ENCODE data around the gene CDH11. TPM values are rescaled to one million over a fixed set of nuclear protein-coding genes. Genes with fewer than 3 reads are reported as not detected.

Gene CDH11
- total RNA-seq, 1 experiment from 2014 or later: 0.64 TPM

- DNase-seq (ENCODE audit: low read depth, low spot score) (no peak), ATAC-seq (no peak)
- intact Hi-C loops (cut with micrococcal nuclease; ENCODE audit: unreplicated experiment): no loop called here
- no peak overlapping the region for H3K4me3 ChIP-seq (ENCODE audit: low read depth in 2 of 2, low read length in 2 of 2)
- no TSS peak for BruUV-seq (replicated peaks)
- ChIA-PET POLR2A (no interaction called here), CTCF (no interaction called here)
- H3K4me1 ChIP-seq (ENCODE audit: control insufficient read depth, insufficient read depth, low read length): 0 out of 2 replicates have a peak, but pooled peaks cover 3% of the 10 kb centered on the region
- no peak overlapping the region for H3K27ac ChIP-seq (ENCODE audit: low read length)
- no peaks in the 10 kb centered on the region for H3K36me3 ChIP-seq (ENCODE audit: control insufficient read depth, insufficient read depth, low read length)
- TF ChIP-seq TCF7L2 (IDR thresholded peaks at IDR 0.05; ENCODE audit: low read depth, low read length): no peak
- TF ChIP-seq CTCF (IDR thresholded peaks at IDR 0.05): peak; percentile 26; the same call in 1 of the 2 replicates
- H3K27me3 ChIP-seq (ENCODE audit: control insufficient read depth, insufficient read depth, low read length): peaks cover 7% of the 10 kb centered on the region
- in situ Hi-C loops (cut with HindIII; ENCODE audit: low pct_unique_long_range_greater_than_20kb, low sequenced_read_pairs): no loop called here
- no peaks in the 10 kb centered on the region for H3K9me3 ChIP-seq (ENCODE audit: control insufficient read depth, insufficient read depth, low read depth, low read length)
These were observed 5.2 kb upstream of the CDH11 start for GRCh38 chr16:65126845-65127624.

- H3K4me1 ChIP-seq (ENCODE audit: control insufficient read depth, insufficient read depth, low read length): 0 out of 2 replicates have a peak, but pooled peaks cover 3% of the 10 kb centered on the region
- POLR2A ChIA-PET: no interaction called here
- in situ Hi-C loops (cut with HindIII; ENCODE audit: low pct_unique_long_range_greater_than_20kb, low sequenced_read_pairs) (no loop called here), intact Hi-C loops (cut with micrococcal nuclease; ENCODE audit: unreplicated experiment) (no loop called here)
- no peak overlapping the region for H3K27ac ChIP-seq (ENCODE audit: low read length)
- H3K9me3 ChIP-seq (ENCODE audit: control insufficient read depth, insufficient read depth, low read depth, low read length): no peaks in the 10 kb centered on the region
- CTCF ChIA-PET: no interaction called here
- TF ChIP-seq REST (IDR thresholded peaks at IDR 0.05; ENCODE audit: insufficient read depth in 1 of 2, low read depth in 2 of 2, low read length in 1 of 2) (no peak), TCF7L2 (IDR thresholded peaks at IDR 0.05; ENCODE audit: low read depth, low read length) (no peak), CTCF (IDR thresholded peaks at IDR 0.05) (no peak), SIN3A (IDR thresholded peaks at IDR 0.05; ENCODE audit: borderline replicate concordance, insufficient read depth, low read depth, low read length) (no peak), POLR2AphosphoS5 (IDR thresholded peaks at IDR 0.05; ENCODE audit: low read depth, low read length) (no peak)
- H3K4me3 ChIP-seq (ENCODE audit: low read depth in 2 of 2, low read length in 2 of 2): no peak overlapping the region
- H3K27me3 ChIP-seq (ENCODE audit: control insufficient read depth, insufficient read depth, low read length): peaks cover 7% of the 10 kb centered on the region
- H3K36me3 ChIP-seq (ENCODE audit: control insufficient read depth, insufficient read depth, low read length): no peaks in the 10 kb centered on the region
- no TSS peak for BruUV-seq (replicated peaks)
- DNase-seq (ENCODE audit: low read depth, low spot score): no peak
- ATAC-seq: no peak
These were observed 4.0 kb upstream of the CDH11 start for GRCh38 chr16:65125871-65126270.
